ENCODE data around the gene CARD14. TPM values are rescaled to one million over a fixed set of nuclear protein-coding genes. Genes with fewer than 3 reads are reported as not detected.

CARD14 gene
- total RNA-seq, 1 experiment from 2014 or later: 0.24 TPM

DNA sequence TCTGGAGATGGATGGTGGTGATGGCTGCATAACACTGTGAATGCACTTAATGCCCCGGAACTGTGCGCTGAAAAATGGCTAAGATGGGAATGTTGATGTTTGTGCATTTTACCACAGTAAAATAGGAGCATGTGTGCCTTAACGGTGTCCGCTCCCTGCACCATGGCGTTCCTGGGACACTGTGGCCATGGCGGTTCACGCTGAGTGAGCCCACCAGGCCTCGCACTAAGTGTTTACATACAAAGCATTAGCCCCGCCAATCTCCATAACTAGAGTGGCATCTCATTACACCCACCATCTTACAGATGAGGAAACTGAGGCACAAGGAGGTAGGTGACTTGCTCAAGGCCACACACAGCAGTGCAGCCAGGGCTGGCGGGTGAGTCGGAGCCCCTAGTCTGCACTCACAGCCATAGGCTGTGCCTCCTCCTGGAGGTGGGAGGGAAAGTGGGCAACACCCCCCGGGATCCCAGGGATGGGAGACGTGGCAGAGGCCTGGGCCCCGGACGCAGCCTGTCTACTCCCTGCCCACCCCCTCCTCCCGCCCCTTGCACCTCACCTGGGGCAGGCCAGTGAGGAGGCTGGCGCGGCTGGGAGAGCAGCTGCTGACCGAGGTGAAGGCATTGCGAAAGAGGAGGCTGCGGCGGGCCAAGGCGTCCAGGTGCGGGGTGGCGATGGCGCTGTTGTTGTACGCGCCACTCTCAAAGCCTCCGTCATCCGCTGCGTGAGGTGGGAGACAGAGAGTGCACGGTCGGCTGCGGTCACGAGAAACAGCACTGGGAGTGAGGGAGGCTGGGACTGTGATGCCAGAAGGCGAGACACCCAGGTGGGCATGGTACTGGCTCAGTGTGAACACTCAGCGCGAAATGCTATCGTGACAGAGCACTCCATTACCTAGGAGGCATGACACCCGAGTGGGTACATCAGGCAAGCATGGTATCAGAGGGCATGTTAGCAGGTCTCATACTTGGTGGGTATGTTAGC, 46.9 kb downstream of the CARD14 start:
- Histone ChIP-seq H3K79me1 (ENCODE audit: insufficient read depth, low read depth, low read length, poor library complexity, severe bottlenecking) (no peaks in the 10 kb centered on the region), H3K23ac (ENCODE audit: insufficient read length, low read depth, low read length) (no peak overlapping the region), H3K27ac (ENCODE audit: insufficient read length, low read depth, low read length) (no peak overlapping the region), H3K23me2 (ENCODE audit: insufficient read length, low read depth, low read length, poor library complexity, severe bottlenecking) (peaks cover 5% of the 10 kb centered on the region), H3K9ac (ENCODE audit: extremely low read depth, insufficient read length, low read length) (no peak overlapping the region), H3K4ac (ENCODE audit: low read depth, low read length) (no peak overlapping the region), H2BK120ac (ENCODE audit: low read depth, low read length, poor library complexity, severe bottlenecking) (no peak overlapping the region), H3K4me1 (ENCODE audit: insufficient read depth, low read length) (no peaks in the 10 kb centered on the region), H2BK12ac (ENCODE audit: insufficient read length, low read depth, low read length) (no peak overlapping the region), H4K8ac (replicated peaks; ENCODE audit: insufficient read length, low read depth, low read length) (no peak overlapping the region), H2BK15ac (ENCODE audit: low read depth, low read length) (no peak overlapping the region), H3K27me3 (ENCODE audit: insufficient read depth, low read length) (no peaks in the 10 kb centered on the region), H2BK5ac (ENCODE audit: insufficient read length, low read length) (no peak overlapping the region), H3T11ph (ENCODE audit: low read length) (no peak overlapping the region), H2AK5ac (ENCODE audit: insufficient read length, low read length) (no peak overlapping the region), H4K5ac (ENCODE audit: insufficient read length, low read depth, low read length) (no peak overlapping the region), H3K14ac (ENCODE audit: insufficient read depth, low read length) (no peak overlapping the region), H3K18ac (ENCODE audit: insufficient read length, low read depth, low read length) (no peak overlapping the region), H2AFZ (ENCODE audit: low read length) (no peak overlapping the region), H3K4me2 (ENCODE audit: insufficient read depth, insufficient read length, low read length) (no peak overlapping the region), H3K56ac (ENCODE audit: insufficient read length, low read depth, low read length) (no peak overlapping the region), H4K20me1 (ENCODE audit: control insufficient read depth, insufficient read depth, insufficient read length) (no peaks in the 10 kb centered on the region), H4K91ac (ENCODE audit: insufficient read length, low read depth, low read length) (no peak overlapping the region), H3K79me2 (ENCODE audit: insufficient read depth, low read length) (no peaks in the 10 kb centered on the region), H3K9me3 (ENCODE audit: control insufficient read depth, low read depth, low read length) (no peaks in the 10 kb centered on the region), H2BK20ac (ENCODE audit: low read depth, low read length, poor library complexity, severe bottlenecking) (no peak overlapping the region)
- H3K27me3 Mint-ChIP-seq (ENCODE audit: low read depth): no peaks in the 10 kb centered on the region; the same call in 1 of the 2 replicates
- H3K27ac Mint-ChIP-seq: peak overlapping the region in 1 of 3 experiments; percentile 28; a peak in 1 of 7 replicates
- no peak overlapping the region for H3K4me3 Mint-ChIP-seq
- peaks cover 7 to 11% of the 10 kb centered on the region in 2 experiments for H3K4me1 Mint-ChIP-seq
- H3K36me3 Mint-ChIP-seq (ENCODE audit: insufficient read depth in 1 of 3, low read depth in 3 of 3): peaks cover 6 to 25% (median 21%) of the 10 kb centered on the region in 3 experiments; a peak in 5 of 7 replicates
- no CpG with 5 or more reads among the region's 40 CpGs for WGBS (ENCODE audit: extremely low coverage, insufficient read length, low lambda C conversion rate)
- H3K9me3 Mint-ChIP-seq: no peaks in the 10 kb centered on the region
- no peak for DNase-seq
- TF ChIP-seq, protein P1, sequence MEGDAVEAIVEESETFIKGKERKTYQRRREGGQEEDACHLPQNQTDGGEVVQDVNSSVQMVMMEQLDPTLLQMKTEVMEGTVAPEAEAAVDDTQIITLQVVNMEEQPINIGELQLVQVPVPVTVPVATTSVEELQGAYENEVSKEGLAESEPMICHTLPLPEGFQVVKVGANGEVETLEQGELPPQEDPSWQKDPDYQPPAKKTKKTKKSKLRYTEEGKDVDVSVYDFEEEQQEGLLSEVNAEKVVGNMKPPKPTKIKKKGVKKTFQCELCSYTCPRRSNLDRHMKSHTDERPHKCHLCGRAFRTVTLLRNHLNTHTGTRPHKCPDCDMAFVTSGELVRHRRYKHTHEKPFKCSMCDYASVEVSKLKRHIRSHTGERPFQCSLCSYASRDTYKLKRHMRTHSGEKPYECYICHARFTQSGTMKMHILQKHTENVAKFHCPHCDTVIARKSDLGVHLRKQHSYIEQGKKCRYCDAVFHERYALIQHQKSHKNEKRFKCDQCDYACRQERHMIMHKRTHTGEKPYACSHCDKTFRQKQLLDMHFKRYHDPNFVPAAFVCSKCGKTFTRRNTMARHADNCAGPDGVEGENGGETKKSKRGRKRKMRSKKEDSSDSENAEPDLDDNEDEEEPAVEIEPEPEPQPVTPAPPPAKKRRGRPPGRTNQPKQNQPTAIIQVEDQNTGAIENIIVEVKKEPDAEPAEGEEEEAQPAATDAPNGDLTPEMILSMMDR (conservative IDR thresholded peaks at IDR 0.05): no peak
